NCI-H510A (cell line): ENCODE measurements around the gene C14orf119.

Experiments
- DNase-seq: peaks from one replicate; lab custom pipeline; 2025; lab: John Stamatoyannopoulos, UW

C14orf119 gene

GRCh38 chr14:23126548-23127278 is 31.4 kb downstream of the C14orf119 start:
- no peak for DNase-seq

GRCh38 chr14:23127861-23128260 is 32.6 kb downstream of the C14orf119 start:
- DNase-seq = no peak

- no peak for DNase-seq
Observed at GRCh38 chr14:23128969-23129758, 33.9 kb downstream of the C14orf119 start.

DNA sequence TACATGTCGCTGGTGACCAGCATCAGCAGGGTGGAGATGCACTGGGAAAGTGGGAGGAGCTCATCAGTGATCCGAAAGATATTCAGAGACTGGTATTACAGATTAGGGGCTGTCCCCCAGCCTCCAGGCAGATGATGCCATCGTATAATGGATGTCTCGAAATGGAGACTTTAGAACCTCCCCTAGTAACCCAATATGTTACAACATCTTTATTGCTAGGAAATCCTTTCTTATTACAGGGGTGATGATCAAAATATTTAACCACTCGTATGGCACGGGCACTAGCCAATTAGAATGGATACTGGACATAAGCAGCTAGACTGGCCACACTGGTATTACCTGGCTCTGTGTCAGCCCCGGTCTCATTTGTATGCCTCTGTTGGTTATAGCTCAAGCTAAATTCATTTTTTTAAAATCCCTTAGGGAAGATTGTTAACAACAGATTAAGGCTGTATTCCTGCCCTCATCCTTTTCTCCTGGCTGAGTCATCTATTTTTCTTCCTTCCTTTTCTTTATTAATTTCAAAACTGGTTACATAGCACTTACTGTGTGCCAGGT is 34.5 kb downstream of the C14orf119 start:
- no peak for DNase-seq

DNA sequence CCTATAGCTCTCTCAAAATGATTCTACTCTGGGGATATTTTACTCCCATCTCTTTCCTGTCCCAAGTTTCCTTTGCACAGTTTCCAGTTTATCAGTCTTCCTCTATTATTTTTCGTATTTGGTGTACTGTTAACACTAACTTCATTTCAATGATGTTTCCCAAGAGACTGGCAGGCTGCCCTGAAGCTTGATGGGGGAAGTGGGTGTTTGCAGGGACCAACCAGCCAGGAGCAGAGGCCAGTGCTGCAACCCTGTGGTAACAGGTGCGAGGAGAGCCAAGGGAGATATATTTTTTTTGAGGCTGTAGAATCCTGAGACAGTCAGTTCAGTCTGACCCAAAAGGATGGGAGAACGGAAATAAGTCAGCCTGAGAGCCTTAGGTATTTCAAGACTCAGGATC is 35.6 kb downstream of the C14orf119 start:
- no peak for DNase-seq

DNA sequence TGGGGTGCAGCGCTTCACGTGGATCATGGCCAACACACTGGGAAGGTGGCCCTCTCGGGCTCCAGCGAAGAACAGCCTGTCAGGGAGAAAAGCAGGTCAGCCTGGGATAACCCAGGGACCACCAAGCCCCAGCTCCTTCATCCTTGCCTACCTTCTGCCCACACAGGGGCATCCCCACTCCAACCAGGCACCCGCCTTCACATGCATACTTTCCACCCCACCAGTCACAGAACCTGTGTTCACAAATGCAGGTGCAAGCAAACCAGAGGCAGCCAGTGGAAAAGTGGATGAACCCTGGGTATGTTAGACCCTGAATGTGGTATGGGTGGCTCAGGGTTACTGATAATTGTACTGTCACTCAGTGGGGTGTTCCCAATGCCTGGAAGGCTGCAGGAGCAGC is 36.2 kb downstream of the C14orf119 start:
- DNase-seq = no peak

GRCh38 chr14:23132970-23133369 is 37.7 kb downstream of the C14orf119 start:
- DNase-seq = no peak

DNA sequence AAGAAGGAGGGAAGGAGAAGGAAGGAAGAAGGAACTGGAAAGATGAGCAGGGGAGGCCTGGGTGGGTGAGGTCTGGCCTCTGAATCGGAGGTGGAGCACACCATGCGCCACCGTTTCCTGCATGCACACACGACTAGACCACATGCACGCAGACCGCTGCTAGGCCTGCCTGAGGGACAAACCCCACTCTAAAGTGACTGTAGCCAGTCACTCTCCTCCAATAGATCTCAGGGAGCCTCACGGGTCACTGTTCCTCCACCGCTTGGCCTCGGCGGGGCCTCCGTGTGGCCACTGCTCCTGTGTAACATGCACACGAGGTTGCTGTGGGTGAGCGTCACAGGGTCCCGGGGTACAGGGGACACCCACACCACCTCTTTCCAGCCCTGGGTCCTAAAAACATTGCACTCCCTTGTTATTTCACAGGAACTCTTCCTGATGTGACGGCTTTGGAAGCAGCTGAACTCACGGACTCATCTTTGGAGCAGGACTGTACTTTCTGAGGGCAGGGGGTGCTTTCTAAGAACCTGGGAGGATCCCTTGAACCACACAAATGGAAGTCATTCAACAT is 41.3 kb downstream of the C14orf119 start:
- DNase-seq = no peak

GRCh38 chr14:23137192-23137812 is 42.0 kb downstream of the C14orf119 start:
- DNase-seq = no peak

DNA sequence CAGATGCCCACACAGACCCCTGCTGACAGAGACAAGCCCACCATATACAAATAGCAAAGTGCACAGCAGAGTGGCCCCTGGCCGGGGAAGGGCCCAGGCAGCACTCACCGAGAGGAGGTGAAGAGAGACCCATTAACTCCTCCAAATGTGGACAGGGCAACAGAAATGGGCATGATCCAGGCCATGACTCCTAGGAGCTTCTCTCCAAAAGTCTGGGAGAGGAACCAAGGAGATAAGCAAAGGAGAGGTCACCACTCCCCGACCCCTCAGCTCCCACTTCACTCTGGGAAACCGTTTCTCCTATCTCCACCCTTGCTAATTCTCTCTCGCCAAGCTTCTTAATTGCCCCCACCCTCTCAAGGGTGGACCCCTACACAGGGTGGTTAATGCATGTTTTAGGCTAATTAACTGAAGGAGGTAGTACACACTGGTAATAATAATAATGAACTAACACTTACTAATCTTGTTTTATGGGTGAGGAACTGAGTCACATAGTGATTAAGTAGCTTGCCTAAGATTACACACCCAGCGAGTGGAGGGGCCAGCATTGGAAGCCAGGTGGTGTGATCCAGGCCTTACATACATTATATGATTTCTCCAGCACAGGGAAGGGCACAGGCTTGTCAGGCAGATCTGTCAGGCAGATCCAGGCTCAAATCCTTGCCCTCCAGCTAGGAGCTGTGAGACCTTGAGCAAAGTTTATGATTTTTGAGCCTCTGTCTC is 42.7 kb downstream of the C14orf119 start:
- DNase-seq = no peak

GRCh38 chr14:23139874-23140273 is 44.6 kb downstream of the C14orf119 start:
- no peak for DNase-seq

DNA sequence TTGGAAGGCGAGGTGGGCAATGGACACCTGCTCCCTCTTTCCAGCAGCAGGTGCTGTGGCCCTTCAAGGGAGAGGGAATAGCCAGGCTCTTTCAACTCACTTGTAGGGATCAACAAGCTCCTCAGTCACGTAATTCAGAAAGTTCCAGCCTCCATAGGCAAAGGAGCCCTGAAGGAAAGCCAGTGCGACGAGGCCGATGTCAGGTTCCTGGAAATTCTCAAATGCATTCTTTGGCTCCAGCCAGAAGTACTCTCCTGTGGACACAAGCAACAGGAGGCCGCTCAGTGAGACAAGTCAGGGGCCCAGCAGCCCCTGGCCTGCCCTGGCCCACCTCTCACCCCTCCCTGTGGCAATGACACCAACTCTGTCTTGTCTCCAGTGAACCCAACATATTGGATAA is 45.1 kb downstream of the C14orf119 start:
- no peak for DNase-seq

DNA sequence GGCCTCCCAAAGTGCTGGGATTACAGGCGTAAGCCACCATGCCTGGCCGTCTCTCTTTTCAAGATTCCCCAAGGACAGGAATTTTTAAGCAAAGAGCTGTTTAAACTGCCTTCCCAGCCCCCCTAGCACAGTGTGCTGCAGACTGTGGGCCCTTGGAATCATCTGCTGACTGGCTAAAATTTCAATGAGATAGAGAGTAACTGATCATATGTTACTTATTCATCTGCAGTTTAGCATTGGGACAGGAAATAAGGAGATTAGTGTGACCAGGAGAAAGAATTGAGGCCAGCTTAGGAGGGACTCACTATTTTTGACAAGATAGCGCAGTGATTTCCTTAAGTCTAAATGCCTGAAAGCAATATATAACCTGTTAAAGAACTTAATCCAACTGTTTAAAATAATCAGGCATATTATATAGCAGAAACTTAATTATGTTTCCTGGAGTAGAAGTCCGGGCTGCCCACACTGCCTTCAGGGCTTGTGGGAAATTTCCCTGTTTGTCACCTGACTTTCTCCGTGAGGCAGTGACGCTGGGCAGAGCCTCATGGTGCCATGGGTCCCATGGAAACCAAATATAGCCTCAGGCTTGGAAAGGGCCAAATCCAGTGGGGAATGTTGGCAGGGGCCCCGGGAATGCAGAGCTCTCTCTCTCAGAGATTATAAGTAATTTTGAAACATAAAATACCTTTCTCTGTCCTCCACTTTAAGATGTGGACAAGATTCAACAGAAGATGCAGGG is 46.6 kb downstream of the C14orf119 start:
- DNase-seq = no peak

- no peak for DNase-seq
Observed at GRCh38 chr14:23142826-23143225, 47.5 kb downstream of the C14orf119 start.

DNA sequence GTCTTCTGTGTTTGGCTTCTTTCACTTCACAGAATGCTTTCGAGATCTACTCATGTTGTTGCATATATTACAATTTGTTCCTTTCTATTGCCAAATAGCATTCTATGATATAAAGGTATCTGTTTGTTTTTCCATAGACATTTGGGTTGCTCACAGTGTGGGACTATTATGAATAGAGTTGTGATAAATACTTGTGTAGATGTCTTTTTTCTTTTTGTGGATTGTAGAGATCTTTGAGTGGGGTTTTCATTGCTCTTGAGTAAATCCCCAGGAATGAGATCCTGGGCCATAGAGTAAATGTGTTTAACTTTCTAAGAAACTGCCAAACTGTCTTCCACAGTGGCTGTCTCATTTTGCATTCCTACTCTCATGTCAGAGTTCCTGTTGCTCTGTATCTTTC is 48.6 kb downstream of the C14orf119 start:
- DNase-seq = no peak

DNA sequence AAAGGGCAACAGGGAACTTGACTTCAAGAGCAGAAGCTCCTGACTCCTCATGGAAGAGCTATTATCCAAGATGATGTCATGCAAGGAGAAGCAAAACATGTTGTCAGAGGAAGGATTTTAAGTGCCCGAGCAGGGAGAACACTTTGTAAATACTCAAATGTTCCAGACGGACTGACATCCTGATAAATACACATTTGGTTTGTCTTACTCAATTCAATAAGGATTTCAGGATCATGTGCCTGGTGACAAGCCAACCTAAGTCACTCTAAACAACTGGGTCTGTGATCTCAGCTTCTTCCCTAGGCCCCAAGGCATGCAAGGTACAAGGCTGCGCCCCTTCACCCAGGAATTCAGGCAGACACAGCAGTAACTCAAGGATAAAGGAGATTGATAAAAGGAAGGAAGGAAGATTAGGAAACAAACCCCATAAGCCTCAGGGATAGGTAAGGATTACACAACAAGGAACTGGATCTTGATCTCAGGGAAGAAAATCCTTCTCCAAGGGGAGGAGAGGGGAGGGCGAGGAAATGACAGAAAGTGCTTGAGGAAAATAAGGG is 50.6 kb downstream of the C14orf119 start:
- DNase-seq = no peak

DNA sequence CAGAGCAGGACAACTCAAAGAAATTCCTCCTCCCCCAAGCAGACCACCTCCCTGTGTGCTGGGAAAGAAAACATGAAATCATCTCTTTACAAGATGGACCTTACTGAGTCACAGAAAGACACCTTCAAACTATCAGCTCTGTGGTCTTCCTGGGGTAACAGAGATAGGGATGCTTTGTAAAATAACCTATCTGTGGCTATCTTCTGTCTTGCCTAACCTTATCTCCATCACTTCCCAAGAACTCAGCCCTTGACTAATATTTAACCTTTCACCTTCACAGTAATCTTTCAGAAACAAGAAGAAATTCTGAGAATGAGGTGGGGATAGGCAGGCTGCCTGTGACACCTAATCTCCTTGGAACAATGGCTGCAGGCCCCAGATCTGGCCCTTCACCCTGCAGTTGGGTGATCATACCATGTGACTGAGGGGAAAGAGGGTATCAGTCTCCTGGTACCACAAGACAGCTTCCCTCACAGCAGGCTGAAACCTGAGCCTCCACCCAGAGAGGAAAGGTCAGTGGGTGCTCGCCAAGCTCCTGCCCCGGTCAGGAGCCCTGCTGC is 51.1 kb downstream of the C14orf119 start:
- no peak for DNase-seq

DNA sequence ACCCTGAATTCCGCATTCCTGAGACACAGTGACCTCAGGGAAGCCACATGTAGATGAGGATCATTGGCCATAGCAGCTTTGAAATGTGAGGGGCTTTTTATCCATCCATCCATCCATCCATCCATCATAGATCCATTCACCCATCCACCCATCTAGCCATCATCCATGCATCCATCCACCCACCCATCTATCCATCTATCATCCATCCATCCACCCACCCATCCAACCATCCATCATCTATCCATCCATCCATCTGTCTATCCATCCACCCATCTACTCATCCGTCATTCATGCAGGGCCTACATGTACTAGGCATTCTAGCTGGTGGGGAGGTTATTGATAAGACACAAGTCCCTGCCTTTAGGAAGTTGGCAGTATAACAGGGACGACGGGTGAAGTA is 51.7 kb downstream of the C14orf119 start:
- DNase-seq = no peak

GRCh38 chr14:23147676-23148075 is 52.4 kb downstream of the C14orf119 start:
- DNase-seq = no peak

- DNase-seq = no peak
Observed at GRCh38 chr14:23148591-23149249, 53.4 kb downstream of the C14orf119 start.
